Erythroblast (primary cell): ENCODE results near the gene CD4.

Experiments used
- GATA1 ChIP-seq: IDR thresholded peaks from 2 replicates; pipeline ENCODE4 v1.6.1; 2011; ENCODE audit warnings: low read depth, mild to moderate bottlenecking, control low read depth, low read length, moderate library complexity
- POLR2A ChIP-seq: IDR thresholded peaks from 2 replicates; pipeline ENCODE4 v1.6.1; 2011; ENCODE audit warnings: mild to moderate bottlenecking, low read length

- TF ChIP-seq POLR2A = no peak
- TF ChIP-seq GATA1 = no peak
Measured at GRCh38 chr12:6775185-6776174, 13.8 kb upstream of the CD4 start.
